ACHN (cell line): ENCODE results near the gene COG1.
"Not testable (repeated sequence)": the region's sequence is repeated elsewhere in the genome, so short reads cannot be mapped to it uniquely, and the experiment has no call there.

ENCODE experiments used
- DNase-seq: peaks from one replicate; pipeline ENCODE4 v3.0.0-alpha.2; 2015
- in situ Hi-C: cut with HindIII; loops from 2 replicates; pipeline ENCODE4 v1.10.0; 2017; ENCODE audit warnings: low sequenced_read_pairs, low pct_ligation_motif_present, low pct_unique_long_range_greater_than_20kb

Gene COG1, protein sequence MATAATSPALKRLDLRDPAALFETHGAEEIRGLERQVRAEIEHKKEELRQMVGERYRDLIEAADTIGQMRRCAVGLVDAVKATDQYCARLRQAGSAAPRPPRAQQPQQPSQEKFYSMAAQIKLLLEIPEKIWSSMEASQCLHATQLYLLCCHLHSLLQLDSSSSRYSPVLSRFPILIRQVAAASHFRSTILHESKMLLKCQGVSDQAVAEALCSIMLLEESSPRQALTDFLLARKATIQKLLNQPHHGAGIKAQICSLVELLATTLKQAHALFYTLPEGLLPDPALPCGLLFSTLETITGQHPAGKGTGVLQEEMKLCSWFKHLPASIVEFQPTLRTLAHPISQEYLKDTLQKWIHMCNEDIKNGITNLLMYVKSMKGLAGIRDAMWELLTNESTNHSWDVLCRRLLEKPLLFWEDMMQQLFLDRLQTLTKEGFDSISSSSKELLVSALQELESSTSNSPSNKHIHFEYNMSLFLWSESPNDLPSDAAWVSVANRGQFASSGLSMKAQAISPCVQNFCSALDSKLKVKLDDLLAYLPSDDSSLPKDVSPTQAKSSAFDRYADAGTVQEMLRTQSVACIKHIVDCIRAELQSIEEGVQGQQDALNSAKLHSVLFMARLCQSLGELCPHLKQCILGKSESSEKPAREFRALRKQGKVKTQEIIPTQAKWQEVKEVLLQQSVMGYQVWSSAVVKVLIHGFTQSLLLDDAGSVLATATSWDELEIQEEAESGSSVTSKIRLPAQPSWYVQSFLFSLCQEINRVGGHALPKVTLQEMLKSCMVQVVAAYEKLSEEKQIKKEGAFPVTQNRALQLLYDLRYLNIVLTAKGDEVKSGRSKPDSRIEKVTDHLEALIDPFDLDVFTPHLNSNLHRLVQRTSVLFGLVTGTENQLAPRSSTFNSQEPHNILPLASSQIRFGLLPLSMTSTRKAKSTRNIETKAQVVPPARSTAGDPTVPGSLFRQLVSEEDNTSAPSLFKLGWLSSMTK

DNA sequence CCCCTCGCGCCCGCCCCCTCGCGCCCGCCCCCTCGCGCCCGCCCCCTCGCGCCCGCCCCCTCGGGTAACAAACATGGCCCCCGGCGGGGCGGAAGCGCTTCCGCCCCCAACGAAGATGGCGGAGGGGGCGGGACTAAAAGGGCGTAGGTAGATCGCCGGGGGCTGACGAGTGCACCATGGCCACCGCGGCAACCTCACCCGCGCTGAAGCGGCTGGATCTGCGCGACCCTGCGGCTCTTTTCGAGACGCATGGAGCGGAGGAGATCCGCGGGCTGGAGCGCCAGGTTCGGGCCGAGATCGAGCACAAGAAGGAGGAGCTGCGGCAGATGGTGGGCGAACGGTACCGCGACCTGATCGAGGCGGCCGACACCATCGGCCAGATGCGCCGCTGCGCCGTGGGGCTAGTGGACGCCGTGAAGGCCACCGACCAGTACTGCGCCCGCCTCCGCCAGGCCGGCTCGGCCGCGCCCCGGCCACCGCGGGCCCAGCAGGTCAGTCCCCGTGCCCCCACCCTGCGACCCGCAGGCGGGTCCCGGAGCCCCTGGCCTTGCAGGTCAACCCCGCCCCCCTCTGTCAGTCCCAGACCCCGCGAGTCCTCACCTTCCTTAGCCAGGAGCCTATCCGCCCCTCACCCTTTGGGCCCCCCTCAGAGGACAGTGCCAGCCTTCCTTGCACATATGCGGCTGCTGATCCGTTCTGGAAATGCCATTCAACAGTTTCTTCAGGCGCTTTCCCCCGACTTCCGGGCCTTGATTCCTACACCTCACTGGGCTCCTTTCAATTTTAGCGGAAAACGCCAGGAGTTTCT is at the start of gene COG1:
Gene COG1 (plus strand): TSS at position 162 of the 808 bp plus-strand sequence. CDS start 15 bp downstream, at position 177.
- peak; percentile 90 for DNase-seq
- in situ Hi-C loops, result no loop called here

- DNase-seq, in situ Hi-C loops: not testable (repeated sequence)
Observed at GRCh38 chr17:73144209-73144608, 48.6 kb upstream of the COG1 start.

DNA sequence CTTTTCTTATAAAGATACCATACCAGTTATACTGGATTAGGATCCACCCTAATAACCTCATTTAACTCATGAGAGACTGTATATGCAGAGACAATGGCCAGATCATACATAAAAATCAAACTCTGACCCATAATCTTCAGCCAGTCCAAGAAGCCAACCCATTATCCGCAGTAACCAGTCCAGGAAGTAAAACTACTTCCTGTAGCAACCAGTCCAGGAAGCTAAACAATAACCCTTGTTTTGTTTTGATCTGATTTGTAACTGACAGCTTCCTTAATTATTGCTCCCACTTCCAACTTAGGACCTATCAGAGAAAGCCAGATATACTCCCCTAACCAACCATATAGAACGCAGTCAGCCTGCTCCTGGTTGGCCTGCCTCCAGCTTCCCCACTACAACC is 47.2 kb upstream of the COG1 start:
- no peak for DNase-seq
- in situ Hi-C loops, result no loop called here

DNA sequence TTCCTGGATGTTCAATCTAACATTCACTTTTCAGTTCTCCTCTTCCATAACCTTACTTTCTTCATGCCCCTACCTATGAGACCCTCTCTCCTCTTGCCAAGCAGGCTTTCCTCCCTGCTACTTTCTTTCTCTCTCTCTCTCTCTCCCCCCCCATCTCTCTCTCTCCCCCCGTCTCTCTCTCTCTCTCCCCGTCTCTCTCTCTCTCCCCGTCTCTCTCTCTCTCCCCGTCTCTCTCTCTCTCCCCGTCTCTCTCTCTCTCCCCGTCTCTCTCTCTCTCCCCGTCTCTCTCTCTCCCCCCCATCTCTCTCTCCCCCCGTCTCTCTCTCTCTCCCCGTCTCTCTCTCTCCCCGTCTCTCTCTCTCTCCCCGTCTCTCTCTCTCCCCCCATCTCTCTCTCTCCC is 45.1 kb upstream of the COG1 start:
- DNase-seq, in situ Hi-C loops: not testable (repeated sequence)

DNA sequence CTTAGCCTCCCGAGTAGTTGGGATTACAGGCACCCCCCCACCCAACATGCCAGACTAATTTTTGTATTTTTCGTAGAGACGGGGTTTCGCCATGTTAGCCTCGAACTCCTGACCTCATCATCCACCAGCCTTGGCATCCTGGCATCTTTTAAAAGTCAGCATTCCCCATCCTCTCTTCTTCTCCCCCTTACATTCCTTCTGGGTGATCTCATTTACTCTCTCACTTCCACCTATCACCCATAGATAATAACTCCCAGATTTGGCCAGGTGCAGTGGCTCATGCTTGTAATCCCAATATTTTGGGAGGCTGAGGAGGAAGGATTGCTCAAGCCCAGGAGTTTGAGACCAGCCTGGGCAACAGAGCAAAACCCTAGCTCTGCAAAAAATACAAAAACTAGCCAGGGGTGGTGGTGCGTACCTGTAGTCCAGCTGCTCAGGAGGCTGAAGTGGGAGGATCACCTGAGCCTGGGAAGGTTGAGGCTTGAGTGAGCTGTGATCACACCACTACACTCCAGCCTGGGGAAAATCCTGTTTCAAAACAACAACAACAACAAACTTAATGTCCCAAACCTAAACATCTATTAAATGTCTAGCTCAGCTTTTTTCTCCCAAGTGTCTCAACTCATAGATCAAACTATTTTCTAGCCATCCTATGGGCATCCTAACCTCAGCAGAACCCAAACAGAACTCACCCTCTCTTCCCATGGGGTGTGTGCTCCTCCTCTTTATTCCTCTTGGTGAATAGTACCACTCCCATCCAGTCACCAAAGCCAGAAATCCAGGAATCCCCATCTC is 44.1 kb upstream of the COG1 start:
- DNase-seq, result no peak
- in situ Hi-C loops, result no loop called here

DNA sequence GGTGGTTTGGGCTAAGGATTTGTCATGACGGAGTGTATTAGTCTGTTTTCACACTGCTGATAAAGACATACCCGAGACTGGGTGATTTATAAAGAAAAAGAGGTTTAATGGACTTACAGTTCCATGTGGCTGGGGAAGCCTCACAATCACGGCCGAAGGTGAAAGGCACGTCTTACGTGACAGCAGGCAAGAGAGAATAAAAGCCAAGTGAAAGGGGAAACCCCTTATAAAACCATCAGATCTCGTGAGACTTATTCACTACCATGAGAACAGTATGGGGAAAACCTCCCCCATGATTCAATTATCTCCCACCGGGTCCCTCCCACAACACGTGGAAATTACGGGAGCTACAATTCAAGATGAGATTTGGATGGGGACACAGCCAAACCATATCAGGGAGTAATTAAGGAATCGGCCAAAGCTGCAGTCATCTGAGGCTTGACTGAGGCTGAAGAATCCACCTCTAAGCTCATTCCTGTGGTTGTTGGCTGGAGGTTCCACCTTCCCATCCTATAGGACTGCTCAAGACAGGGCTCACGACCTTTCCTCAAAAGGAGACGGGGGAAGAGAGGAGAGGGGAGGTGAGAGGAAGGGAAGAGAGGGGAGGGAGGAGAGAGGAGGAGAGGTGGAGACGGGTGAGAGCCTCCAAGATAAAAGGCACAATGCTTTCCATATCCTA is 42.1 kb upstream of the COG1 start:
- in situ Hi-C loops, result loop anchor here (25.0 kb wide), 1 partner anchor 413 kb away; no protein-coding TSS in a partner anchor
- not testable (repeated sequence) for DNase-seq

- in situ Hi-C loops, result loop anchor here (25.0 kb wide), 1 partner anchor 415 kb away; no protein-coding TSS in a partner anchor
Observed at GRCh38 chr17:73151916-73152632, 40.8 kb upstream of the COG1 start.

DNA sequence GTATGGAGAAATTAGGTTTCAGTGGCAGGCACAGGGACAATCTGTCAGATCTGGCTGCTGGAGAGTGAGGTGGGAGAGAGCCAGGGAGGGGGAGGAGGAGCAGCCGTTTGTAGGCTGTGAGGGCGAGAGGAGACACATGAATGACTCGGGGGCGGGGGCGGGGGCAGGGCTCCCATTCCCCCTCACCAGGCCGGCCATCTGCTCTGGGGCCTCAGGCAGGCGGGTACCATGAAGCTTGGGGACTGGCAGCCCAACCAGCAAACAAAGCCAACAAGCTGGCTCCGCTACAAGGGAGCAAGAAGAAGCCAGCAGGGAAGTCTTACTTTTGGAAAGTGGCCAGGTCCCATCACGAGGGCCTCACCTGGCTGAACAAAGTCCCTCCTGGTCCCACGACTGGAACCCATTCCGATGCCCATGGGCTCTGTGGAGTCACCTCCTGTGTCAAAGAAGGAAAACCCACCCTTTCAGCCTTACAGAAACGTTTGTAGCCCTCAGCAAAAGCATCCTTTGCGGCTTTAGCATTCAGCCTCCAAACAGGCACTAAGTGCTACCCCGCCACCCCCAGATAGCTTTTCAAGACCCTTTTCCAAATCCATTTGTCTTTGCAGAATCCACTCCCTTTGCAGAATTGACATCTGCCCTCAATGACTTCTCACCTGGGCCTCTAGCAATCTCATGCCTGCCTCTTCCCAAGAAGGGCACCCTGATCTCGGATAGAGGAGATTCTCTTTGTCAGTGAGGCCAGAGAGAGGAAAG is 37.3 kb upstream of the COG1 start:
- in situ Hi-C loops, result loop anchor here (25.0 kb wide), 1 partner anchor 418 kb away; no protein-coding TSS in a partner anchor
- DNase-seq, result no peak

More at GRCh38 chr17:73151916-73152632, 40.8 kb upstream of the COG1 start:
- DNase-seq, result no peak

- in situ Hi-C loops, result loop anchor here (25.0 kb wide), 1 partner anchor 419 kb away; no protein-coding TSS in a partner anchor
- DNase-seq, result peak; percentile 74
Observed at GRCh38 chr17:73156166-73156840, 36.6 kb upstream of the COG1 start.

GRCh38 chr17:73156887-73157520 is 35.9 kb upstream of the COG1 start:
- in situ Hi-C loops, result loop anchor here (25.0 kb wide), 1 partner anchor 420 kb away; no protein-coding TSS in a partner anchor
- no peak for DNase-seq

- no peak for DNase-seq
- in situ Hi-C loops, result loop anchor here (25.0 kb wide), 1 partner anchor 420 kb away; no protein-coding TSS in a partner anchor
Observed at GRCh38 chr17:73157521-73157890, 35.3 kb upstream of the COG1 start.

DNA sequence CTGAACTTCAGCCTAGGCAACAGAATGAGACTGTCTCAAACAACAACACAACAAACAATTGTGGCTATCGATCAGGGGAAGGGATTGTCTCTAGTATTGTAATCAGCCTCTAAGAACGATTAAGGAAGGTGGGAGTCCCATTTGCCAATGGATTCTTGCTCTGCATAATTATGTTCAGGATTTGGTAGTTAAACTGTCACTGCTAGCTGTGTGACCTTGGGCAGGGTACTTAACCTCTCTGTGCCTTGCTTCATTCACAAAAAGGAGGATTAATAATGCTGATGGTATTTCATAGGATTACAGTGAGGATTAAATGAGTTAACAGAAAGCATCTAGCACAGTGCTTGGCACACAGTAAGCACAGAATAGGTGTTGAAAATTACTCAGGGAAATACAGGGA is 34.7 kb upstream of the COG1 start:
- in situ Hi-C loops, result loop anchor here (25.0 kb wide), 1 partner anchor 421 kb away; no protein-coding TSS in a partner anchor

DNA sequence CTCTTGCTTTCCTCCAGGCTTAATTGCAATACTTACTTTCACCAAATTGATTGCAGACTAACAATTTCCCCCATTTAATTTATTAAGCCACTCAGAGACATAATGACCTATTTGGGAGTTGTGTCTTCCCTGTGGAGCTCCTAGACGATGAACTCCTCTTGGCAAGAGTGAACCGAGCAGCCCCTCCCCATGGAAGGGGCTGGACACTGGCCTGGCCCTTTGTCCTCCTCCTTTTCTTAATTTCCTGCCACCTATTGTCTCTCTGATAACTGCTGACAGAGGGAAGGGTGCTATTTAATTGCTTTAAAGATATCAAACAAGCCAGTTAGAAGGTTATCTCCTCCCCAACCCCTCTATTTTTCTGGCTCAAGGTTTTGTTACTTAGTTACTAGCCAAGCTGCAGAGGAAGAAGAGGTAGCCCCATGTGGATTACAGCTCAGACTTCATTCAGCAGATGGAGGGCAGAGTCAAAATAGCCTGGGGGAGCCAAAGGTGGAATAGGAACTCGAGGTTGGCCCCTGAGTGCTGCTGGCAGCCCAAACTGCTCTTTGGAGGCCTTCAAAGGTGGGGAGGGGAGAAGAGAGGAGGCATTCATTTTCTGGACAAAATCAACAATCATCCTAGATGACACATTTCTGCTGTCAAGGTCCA is 31.8 kb upstream of the COG1 start:
- DNase-seq, result no peak
- in situ Hi-C loops, result loop anchor here (25.0 kb wide), 1 partner anchor 424 kb away; no protein-coding TSS in a partner anchor

More for the DNA sequence above, 34.7 kb upstream of the COG1 start:
- no peak for DNase-seq

GRCh38 chr17:73163043-73163442 is 29.8 kb upstream of the COG1 start:
- DNase-seq, result no peak
- in situ Hi-C loops, result loop anchor here (25.0 kb wide), 1 partner anchor 426 kb away; no protein-coding TSS in a partner anchor
